Right kidney (tissue), 1 donor: Measurements from ENCODE around the gene FERMT2.

Experiments used
- DNase-seq: peaks from one replicate; pipeline ENCODE4 v3.0.0-alpha.2; 2016

Gene FERMT2

DNA sequence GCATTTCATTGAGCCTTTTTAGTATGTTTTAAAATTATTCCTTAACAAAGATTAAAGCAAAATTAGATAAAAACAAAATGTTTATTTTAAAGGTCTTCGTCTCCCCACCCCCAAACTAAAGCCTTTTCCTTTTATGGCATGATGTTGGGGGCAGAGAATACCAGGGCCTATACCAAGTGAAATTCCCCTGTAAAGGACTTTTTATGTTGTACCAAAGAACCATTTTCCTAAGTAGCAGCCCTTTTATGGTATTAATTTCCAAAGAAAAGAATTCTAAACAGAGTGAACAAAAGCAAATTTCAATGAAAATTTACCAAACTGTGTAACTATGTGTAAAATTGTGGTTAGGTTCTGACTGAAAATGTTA, 87.5 kb downstream of the FERMT2 start:
- no peak for DNase-seq

DNA sequence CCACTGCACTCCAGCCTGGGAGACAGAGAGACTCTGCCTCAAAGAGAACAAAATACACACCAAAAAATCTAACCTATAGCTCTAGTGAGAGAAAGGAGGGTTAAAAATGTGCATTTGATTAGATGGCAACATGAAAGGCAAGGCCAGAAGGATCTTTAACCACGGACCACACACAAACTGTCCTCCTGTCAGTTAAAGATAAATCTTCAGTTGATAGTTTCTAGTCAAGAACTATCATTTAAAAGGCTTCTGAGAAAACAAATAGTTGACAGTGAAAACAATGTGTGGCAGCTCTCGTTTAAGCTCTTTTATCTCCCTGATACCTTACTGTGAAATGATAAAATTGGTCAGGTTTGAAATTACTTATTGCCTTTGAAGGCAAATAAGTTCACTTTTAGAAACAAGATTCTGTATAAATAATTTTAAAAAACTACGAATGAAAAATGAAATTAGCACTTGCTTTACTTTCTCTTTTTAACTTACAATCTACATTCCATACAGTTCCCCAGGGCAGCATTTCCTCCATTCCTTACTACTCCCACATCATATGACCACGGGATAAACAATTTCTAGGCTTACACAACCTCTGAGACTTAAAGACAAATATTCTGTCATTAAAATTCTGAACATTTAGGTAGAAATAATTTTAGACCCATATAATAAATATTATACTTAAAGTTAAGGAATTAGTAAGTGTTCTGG, 88.1 kb downstream of the FERMT2 start:
- no peak for DNase-seq

DNA sequence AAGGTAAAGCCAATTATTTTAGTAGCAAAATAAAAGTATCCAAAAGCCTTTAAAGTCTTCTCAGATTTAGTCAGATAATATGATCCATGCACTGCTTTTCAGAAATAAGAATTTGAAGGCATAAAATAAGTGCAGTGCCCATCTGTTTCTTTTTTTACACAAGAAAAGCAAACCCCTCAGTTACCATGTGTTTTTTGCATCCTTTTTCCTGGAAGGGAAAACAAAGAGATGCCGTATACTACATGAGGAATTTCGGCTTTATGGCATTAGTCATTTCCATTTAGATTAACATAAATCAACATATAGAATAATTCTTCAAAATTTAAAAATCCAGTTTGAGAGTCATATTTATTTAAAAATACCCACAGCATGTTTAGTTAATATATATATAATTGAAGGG, 89.4 kb downstream of the FERMT2 start:
- no peak for DNase-seq

DNA sequence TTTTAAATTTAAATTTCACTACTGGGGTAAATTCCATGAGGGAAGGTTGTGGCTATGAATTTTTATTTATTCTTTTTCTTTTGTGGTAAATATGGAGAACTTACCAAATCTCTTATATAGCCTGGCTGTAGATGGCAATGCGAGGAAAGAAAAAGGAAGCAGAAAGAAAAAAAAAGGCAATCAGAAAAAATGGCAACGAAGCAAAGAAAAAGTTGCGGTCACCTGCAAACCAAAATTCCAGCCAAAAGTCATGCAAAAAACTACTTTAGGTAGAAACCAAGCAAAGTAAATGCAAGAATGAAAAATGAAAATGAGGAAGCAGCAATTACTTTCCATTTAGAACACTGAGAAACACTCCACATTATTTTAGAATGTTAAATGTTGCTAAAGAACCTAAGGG, 89.9 kb downstream of the FERMT2 start:
- no peak for DNase-seq

DNA sequence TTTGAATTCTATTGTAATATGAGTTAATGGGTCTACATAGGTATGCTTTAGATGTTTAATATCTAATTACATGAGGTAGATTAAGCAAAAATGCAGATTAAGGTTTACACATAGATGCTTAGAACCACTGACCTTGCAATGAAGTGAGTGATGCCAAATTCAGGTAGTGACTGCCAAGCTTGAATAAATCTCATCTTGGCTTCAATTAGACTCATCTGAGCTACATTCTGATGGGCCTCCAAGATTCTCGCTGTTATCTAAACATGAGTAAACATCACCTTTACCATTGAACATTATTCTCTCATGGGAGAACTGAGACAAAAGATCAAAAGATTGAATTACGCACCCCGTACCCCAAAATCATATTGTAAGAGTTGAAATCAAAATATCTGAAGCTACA, 90.6 kb downstream of the FERMT2 start:
- DNase-seq, result no peak

DNA sequence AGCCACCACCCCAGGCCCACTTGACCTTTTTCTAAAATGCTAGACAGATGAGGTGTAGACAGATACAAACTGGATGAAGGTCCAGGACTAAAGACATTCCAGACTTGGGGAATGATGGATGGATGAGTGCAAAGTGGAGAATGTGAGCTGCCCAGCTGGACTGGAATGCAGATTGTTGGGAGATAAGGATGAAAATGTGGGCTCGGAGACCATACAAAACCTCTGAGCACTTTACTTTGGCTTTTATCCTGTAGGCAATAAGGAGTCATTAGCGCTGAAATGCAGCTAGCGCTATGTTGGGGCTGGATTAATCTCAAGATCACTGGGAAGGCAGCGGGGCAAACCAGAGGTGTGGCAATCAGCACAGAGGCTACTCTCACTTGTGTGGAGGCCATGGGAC, 94.7 kb downstream of the FERMT2 start:
- DNase-seq, result no peak

DNA sequence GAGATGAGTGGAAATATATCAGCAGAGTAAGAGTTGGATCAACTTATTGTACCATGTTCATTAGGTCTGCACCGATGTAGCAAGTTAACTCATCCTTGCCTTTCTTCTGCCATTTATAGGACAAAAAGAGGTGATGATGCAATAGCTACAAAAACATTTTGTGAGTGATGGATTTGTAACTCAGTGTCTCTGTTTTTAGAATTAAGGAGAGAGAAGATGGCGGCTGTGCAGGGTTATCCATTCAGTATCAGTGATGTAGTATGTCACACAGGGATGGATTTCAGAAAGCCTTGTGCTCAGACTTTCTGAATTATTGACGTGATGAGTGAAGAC, 97.4 kb downstream of the FERMT2 start:
- no peak for DNase-seq

DNA sequence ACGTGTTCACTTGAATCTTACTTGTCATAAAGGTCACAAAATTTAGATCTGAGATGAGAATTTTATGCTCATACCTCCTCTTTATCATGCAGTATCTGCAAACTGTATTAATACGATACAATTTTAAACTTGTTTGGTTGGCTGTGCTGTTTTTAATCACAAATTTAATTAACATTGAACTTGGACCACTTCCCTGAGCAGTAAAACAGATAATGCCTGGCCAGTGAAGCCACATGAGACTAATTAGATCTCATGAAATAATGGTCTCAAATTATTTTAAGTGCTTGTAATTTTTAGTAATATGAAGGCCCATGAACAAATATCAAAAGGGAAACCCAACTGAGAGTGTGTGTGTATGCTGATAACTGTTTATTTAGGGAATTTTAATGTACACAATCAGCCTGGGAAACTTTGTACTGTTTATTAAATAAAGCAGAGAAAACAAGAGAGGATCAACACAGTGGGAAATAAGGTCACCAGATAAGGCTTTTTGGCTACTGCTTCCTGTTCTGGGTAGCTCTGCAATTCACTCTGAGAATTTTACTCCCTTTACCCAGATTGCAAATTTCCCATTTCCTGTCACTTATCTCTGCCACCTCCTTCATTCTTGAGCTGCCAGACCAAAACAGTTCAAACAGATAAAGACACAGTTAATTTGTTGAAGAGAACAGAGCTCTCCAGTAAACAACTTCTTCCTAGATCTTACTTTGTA, 97.9 kb downstream of the FERMT2 start:
- DNase-seq, result no peak

DNA sequence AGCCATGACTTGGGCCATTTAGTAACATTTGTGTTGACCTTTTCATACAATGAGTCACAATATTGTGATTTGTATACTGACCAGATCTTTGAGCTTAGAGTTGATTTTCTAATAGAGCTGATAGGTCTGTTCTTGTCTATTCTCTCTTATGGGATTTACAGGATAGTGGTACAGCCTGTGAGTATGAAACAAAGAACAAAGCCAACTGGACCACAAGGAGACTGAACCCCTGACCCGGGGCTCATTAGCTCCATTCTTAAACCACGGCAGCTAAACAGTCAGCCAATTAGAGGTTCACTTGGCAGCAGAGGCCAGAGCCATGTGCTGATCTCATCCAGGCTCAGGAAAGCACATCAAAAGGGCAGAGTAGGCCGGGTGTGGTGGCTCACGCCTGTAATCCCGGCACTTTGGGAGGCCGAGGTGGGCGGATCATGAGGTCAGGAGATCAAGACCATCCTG, 100.4 kb downstream of the FERMT2 start:
- no peak for DNase-seq

DNA sequence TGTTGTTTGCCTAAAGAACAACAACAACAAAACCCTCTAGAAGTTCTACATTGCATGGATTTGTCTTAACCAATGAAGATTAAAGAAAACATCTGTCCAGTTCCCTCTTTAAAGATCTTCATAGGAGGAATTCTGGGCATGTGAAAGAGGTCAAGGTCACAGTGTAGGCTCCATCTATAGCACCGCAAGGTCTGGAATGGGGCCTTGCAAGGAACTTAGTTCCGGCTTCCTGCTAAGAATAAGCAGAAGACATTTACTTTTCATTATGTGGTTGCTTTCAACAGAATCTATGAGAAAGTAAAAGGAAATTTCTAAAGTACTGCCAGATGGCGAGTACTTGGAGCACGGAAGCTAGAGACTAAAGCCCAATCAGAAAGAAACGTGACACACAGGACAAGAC, 102.2 kb downstream of the FERMT2 start:
- DNase-seq, result no peak

DNA sequence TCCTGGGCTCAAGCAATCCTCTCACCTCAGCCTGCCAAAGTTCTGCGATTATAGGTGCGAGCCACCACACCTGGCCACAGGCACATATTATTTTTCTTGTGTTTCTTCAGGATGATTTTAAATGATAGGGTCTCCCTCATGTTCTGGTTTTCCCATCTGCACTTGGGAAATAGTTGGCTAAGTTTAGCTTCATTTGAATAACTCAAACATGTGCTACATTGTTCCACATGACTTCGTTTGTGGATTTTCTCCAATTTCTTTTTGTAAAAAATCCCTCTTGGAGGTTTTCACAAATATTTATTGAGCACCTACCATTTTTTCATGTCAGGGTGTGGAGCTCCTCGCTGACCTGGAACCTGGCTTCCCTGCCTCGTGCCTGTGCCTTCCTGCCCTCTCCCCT, 104.3 kb downstream of the FERMT2 start:
- DNase-seq, result no peak

DNA sequence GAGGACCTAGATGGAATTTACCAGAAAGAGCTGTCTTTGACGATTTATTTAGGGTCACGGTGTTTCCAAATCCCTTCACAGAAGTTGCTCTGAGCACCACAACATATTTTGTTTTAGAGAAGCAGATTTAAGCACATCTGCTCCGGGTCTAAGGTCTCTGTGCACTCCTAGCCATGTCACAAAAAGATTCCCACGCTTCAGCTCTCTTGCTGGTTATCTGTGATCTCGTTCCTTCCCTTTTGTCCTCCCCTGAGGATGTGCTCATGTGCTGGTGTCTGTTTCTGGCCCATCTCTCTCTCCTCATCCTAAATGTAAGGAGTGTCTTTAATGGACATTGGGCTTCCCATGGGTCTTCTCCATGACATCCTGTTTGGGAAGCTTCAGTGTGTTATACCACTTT, 105.8 kb downstream of the FERMT2 start:
- no peak for DNase-seq

DNA sequence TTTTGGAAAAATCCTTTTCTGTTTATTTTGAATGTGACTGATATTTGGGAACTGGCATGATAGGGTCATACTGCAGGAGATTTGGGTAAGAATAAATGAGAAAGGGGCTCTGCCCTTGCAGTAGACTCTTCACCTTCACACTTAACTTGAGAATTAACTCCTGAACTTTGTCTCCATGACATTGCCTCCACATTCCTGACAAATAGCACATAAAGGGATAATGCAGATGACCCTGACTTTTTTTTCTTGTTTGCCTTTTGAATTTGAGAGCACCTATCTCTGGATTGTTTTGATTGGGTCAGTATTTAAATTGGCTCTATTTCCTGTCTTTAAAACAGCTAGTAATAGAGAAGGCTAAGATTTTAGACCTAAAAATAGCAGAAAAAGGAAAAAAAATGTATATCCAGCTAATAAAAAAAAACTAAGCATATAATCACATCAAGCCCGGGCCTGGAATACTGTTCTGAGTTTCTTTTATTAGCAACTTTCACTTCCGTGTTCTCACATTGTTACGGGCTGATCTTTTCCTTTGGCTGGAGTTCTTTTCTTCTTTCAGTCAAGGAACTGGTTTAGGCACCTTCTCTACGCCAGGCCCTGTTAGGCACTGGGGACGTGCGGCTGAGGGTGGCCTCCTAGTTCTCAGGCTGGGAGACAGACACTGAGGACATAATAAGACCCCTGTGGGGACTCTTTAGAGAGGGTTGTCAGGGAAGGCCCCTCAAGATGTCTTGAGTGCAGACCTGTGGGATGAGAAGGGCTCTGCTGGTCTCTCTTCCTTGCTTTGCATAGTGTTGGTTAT, 106.4 kb downstream of the FERMT2 start:
- DNase-seq, result no peak

DNA sequence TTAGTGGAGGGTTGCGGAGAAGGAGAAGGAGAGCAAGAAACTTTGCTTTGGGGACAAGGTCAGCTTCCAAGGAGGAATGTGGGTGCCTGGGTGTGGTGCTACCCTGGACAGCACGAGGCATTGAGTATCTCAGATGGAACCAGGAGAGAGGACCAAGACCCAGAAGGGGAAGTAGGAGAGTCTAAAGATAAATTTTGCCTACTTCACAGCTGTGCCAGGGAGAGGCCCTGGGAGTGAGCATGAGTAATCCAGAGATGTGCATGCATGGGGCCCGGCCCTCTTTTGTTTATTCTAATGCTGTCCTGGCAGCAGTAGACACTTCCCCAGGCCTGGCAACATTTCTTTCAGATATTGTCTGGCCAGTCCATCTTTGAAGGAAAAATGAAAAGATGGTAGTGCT, 110.0 kb downstream of the FERMT2 start:
- DNase-seq, result no peak

DNA sequence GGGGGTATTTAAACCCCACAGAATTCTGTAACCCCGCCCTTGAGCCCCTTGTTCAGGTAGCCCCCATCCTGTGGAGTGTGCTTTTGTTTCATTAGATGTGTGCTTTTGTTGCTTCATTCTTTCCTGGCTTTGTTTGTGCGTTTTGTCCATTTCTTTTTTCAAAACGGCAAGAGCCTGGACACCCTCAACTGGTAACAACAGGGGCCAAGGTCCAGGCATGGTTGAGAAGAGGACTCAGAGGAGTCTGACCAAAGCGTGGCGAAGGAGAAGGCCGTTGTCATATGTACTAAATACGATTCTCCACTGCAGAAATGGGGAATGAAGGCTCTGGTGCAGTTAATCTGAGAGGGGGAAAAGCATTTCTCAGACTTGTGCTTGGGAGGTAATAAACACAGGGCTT, 113.4 kb downstream of the FERMT2 start:
- DNase-seq, result no peak

DNA sequence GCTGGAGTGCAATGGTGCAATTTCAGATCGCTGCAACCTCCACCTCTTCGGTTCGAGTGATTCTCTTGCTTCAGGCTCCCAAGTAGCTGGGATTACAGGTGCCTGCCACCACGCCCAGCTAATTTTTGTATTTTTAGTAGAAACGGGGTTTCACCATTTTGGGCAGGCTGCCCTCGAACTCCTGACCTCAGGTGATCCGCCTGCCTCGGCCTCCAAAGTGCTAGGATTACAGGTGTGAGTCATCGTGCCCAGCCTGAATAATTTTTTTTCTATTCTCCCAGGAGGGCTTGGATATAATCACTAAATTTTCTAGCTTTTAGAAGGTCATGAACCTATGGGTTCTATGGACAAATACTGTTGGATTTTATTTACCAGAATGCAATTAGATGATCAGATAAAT, 114.8 kb downstream of the FERMT2 start:
- DNase-seq, result no peak

DNA sequence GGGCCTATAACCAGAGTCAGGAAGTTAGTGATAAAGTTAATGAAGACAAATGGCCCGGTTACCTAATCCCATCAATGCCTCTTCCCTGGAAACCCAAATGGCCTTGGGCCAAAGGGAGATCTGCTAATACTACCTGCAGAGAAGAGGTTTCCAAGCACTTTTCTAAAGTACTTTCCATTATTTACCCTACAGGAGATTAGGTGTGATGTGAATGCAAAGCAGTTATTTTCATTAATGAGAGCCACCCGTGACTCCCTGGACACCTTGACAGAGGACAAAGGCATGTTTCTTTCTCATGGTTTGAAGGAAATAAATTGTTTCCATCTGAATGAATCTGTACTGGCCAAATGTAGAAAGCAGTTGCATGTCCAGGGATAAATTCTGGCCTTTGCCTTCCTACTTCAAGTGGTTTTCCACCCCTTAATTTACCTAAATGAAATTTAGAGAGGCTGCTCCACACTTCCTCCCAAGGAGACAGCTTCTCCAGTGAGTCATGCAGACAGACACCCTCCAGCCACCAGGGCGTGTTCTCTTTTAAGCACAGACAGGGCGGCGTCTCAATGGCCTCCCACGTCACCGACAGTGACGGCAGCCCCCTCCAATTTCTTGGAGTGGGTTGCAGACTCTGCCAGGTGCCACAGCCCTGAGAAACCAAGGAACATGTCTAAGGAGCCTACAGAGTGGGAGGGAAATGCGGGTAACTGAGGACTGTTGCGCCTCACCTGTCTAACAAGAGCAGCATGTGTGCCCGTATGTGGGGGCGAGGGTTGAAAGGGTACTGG, 115.5 kb downstream of the FERMT2 start:
- DNase-seq, result no peak

DNA sequence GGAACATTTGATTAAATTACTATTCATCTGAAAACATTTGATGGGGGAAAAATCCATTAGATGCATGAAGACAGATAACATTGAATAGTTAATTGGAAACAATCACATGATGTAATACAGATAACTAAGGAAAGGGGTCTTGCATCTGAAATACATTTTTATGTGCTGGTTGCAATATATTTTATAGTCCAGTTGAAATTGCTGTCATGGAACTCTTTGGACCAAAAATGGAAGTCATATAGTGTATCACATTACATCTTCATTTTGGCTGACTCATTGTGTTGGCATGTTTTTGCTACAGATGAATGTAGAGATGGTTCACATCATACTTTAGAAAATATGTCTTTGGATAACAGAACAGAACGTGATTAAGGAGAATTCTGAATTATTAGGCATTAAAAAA, 116.4 kb downstream of the FERMT2 start:
- DNase-seq, result no peak

DNA sequence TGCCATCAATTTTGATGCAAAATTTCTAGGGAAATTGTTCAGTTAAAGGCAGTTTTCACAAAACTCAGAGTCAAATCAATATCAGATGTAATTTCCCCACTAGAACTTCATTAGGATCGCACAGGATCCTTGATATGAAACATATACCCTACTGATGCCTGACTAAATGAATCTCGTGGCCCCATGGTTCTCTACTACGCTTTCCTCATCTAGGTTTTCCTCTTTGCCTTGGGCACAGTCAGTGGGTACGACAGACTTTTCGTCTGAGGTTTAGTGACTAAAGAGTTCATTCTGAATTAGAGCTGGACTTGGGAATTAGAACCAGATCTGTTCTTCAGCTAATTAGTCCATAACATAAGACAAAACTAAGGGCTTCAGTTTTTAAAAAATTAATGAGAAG, 117.0 kb downstream of the FERMT2 start:
- no peak for DNase-seq

DNA sequence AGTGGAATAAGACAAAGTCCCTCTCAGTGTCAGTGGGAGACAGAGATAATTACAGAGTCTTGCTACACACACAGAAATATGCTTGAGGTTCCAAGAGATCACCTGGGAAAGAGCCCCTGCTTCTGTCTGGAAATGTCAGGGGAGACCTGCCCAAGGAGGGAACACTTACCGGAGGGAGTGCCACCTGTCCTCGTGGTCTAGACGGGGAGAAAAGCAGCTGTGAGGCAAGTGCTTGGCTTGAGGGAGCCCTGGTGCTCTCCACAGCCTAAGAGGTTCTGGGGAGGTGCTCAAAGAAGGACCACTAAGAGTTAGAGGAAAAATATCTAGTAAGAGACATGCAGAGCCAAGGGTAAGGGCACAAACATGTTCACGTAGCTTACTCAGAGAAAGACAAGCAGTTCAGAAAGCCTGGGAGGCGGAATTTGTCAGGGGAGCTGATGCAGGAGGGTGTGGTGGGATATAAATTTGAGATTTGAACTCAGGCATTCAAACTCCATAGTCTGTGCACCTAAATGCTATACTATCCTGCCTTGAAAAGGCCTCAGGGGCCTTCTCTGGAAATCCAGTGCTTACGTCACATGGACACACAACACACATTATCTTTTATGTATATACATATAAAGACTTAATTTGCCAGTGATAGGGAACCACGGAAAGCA, 121.2 kb downstream of the FERMT2 start:
- DNase-seq, result no peak

DNA sequence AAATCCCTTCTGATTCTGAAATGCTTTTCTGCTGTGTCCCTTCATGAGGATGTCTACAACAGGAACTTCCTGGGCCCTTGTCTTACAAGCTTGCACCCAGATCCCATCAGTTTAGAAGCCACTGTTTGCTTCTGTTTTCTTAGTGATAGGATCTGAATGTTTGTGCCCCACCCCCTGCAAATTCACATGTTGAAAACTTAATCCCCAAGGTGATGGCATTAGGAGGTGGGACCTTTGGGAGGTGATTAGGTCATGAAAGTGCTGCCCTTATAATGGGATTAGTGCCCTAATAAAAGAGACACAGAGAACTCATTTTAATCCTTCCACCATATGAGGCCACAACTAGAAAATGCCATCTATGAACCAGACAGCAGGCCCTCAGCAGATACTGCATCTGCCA, 123.4 kb downstream of the FERMT2 start:
- DNase-seq, result no peak

DNA sequence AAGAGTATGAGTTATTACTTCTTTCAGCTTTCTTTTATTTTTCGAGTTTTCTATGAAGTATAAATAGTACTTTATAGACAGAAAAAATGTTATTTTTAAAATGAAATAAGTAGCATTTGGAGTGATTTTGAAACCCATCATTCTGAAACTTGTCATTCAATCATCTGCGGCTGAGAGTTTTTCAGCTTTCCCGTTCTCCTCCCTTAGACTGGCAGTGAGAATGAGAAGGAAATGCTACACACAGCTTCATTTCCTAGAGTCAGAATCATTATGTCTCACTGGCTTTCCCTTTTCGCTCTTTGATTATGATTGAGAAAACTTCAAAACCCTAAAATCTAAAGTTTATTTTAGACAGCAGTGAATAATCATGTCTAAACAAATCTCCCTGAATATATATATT, 125.8 kb downstream of the FERMT2 start:
- no peak for DNase-seq
